ENCODE data around the gene HELT.
"Not testable (repeated sequence)": the region's sequence is repeated elsewhere in the genome, so short reads cannot be mapped to it uniquely, and the experiment has no call there.

Gene HELT

GRCh38 chr4:184991860-184992259, 26.4 kb upstream of the HELT start:
- H3K36me3 ChIP-seq (ENCODE audit: insufficient read depth, low read length): no peaks in the 10 kb centered on the region
- H3K9me3 ChIP-seq (ENCODE audit: control insufficient read depth, insufficient read depth, low read length): no peaks in the 10 kb centered on the region
- no peaks in the 10 kb centered on the region for H3K4me1 ChIP-seq (ENCODE audit: insufficient read depth, low read length)
- H3K9ac ChIP-seq (ENCODE audit: low read depth, low read length): no peak overlapping the region

GRCh38 chr4:184992422-184992821, 25.9 kb upstream of the HELT start:
- H3K4me1 ChIP-seq (ENCODE audit: insufficient read depth, low read length): no peaks in the 10 kb centered on the region
- no peaks in the 10 kb centered on the region for H3K9me3 ChIP-seq (ENCODE audit: control insufficient read depth, insufficient read depth, low read length)
- H3K9ac ChIP-seq (ENCODE audit: low read depth, low read length): no peak overlapping the region
- no peaks in the 10 kb centered on the region for H3K36me3 ChIP-seq (ENCODE audit: insufficient read depth, low read length)

GRCh38 chr4:184993247-184993646, 25.0 kb upstream of the HELT start:
- H3K4me1 ChIP-seq (ENCODE audit: insufficient read depth, low read length): no peaks in the 10 kb centered on the region
- H3K9ac ChIP-seq (ENCODE audit: low read depth, low read length): no peak overlapping the region
- H3K36me3 ChIP-seq (ENCODE audit: insufficient read depth, low read length): no peaks in the 10 kb centered on the region
- H3K9me3 ChIP-seq (ENCODE audit: control insufficient read depth, insufficient read depth, low read length): no peaks in the 10 kb centered on the region

DNA sequence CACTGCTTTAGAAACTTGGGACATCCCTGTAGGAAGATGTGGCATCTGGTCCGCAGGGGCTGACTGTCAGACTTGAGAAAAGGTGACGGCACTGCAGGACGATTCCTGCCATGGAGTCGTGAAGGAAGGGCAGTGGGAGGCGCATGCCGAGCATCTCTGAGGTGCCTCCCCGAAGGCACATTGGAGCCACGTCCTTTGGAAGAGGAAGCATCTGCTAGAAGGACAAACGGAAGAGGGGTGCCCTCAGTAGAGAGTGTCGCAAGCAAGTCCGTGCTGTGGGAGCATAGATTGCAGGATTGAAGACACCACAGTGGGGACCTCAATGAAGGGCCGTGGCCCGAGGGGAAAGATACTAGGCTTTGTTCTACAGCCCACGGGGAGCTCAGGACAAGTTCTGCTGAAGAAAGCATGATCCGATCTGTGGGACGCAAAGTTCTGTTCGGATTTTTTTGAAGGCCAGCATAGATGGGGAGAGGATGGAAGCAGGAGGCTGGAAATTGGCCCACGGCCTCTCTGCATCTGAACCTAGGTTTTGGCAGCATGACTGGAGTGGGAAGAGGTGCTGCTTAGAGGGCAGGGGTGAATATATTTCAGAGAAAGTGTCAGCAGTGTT, 24.2 kb upstream of the HELT start:
- Histone ChIP-seq H3K9me3 (ENCODE audit: control insufficient read depth, insufficient read depth, low read length) (no peaks in the 10 kb centered on the region), H3K36me3 (ENCODE audit: insufficient read depth, low read length) (no peaks in the 10 kb centered on the region), H3K4me1 (ENCODE audit: insufficient read depth, low read length) (no peaks in the 10 kb centered on the region), H3K9ac (ENCODE audit: low read depth, low read length) (no peak overlapping the region)

GRCh38 chr4:184994623-184995010, 23.7 kb upstream of the HELT start:
- Histone ChIP-seq H3K4me1 (ENCODE audit: insufficient read depth, low read length) (no peaks in the 10 kb centered on the region), H3K9me3 (ENCODE audit: control insufficient read depth, insufficient read depth, low read length) (no peaks in the 10 kb centered on the region), H3K9ac (ENCODE audit: low read depth, low read length) (no peak overlapping the region), H3K36me3 (ENCODE audit: insufficient read depth, low read length) (no peaks in the 10 kb centered on the region)

GRCh38 chr4:184997656-184998055, 20.6 kb upstream of the HELT start:
- H3K9ac ChIP-seq (ENCODE audit: low read depth, low read length); H3K36me3 ChIP-seq (ENCODE audit: insufficient read depth, low read length); H3K4me1 ChIP-seq (ENCODE audit: insufficient read depth, low read length); H3K9me3 ChIP-seq (ENCODE audit: control insufficient read depth, insufficient read depth, low read length): not testable (repeated sequence)

DNA sequence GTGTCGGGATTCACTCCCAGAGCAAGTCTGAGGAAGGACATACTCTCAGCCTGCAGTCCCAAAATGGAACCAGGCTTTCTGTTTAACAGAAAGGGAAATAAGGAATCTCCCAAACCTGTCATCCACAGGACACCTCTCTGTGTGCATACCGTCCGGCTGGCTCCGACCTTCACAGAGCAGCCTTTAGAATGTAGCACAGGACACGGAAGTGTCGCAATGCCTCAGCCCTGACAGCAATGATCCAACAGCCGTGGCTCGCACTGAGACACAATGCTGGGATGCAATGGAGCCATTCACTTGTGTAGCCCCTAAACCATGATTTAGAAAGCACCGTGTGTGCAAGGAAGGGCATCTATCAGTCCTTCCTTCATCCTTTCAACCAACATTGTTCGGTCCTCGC, 15.5 kb upstream of the HELT start:
- Histone ChIP-seq H3K9ac (ENCODE audit: low read depth, low read length) (no peak overlapping the region), H3K4me1 (ENCODE audit: insufficient read depth, low read length) (no peaks in the 10 kb centered on the region), H3K9me3 (ENCODE audit: control insufficient read depth, insufficient read depth, low read length) (no peaks in the 10 kb centered on the region), H3K36me3 (ENCODE audit: insufficient read depth, low read length) (no peaks in the 10 kb centered on the region)

DNA sequence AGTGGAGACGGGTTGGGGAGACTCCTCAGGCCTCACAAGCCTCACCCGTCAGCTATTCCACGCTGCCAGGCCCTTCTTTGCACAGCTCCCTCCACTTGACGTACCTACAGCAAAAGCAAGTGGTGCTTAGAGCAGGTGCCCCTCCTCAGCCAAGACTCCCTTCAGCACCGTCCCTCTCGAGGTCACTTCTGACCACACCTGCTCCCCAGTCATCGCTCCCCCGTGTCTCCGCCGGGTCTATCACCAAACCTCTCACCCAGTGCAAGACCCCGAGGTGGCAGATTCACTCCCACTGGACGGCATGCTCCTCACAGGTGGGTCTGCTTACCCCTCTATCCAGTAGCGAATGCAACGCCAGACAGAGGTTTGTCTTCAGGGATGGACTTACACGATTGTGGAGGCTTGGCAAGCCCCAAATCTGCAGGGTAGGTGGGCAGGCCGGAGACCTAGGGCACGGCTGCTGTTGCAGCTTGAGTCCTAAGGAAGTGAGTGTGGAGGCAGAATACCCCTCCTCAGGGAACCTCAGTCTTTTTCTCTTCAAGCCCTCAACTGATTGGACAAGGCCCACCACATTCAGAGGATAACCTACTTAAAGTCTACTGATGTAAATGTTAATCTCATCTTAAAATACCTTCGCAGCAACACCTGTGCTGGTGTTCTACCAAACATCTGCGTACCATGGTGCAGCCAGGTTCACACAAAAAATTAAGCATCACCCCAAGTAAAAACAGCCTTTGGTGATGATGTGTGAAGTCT, 14.5 kb upstream of the HELT start:
- no peaks in the 10 kb centered on the region for H3K36me3 ChIP-seq (ENCODE audit: insufficient read depth, low read length)
- no peaks in the 10 kb centered on the region for H3K4me1 ChIP-seq (ENCODE audit: insufficient read depth, low read length)
- no peaks in the 10 kb centered on the region for H3K9me3 ChIP-seq (ENCODE audit: control insufficient read depth, insufficient read depth, low read length)
- H3K9ac ChIP-seq (ENCODE audit: low read depth, low read length): no peak overlapping the region

GRCh38 chr4:185004562-185005218, 13.6 kb upstream of the HELT start:
- H3K9me3 ChIP-seq (ENCODE audit: control insufficient read depth, insufficient read depth, low read length): no peaks in the 10 kb centered on the region
- H3K9ac ChIP-seq (ENCODE audit: low read depth, low read length): peak overlapping the region; percentile 54; the same call in 1 of the 2 replicates
- no peaks in the 10 kb centered on the region for H3K4me1 ChIP-seq (ENCODE audit: insufficient read depth, low read length)
- H3K36me3 ChIP-seq (ENCODE audit: insufficient read depth, low read length): no peaks in the 10 kb centered on the region

DNA sequence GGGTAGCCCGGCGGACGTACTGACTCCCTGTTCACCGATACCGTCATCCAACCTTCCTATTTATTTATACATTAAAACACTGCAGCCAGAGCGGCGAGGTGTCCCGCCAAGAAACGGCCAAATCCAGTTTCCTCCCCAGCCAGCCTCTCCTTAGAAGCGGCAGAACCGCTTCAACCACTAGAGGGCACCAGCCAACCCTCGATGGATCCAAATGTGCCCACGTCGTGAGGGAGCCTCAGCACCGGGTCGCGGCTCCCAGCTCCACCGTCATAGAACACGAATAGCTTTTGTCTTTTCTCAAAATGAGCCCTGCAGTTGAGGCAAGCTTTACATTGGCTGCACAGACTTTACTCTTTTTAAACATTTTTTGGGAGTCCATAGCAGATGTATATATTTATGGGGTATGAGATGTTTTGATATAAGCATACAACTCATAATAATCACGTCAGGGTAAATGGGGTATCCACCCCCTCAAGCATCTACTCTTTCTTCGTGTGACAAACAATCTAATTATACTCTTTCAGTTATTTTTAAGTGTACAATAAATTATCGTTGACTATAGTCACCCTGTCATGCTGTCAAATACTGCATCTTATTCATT, 13.0 kb upstream of the HELT start:
- Histone ChIP-seq H3K9me3 (ENCODE audit: control insufficient read depth, insufficient read depth, low read length) (no peaks in the 10 kb centered on the region), H3K9ac (ENCODE audit: low read depth, low read length) (peak overlapping the region; percentile 54; the same call in 1 of the 2 replicates), H3K4me1 (ENCODE audit: insufficient read depth, low read length) (no peaks in the 10 kb centered on the region), H3K36me3 (ENCODE audit: insufficient read depth, low read length) (no peaks in the 10 kb centered on the region)

DNA sequence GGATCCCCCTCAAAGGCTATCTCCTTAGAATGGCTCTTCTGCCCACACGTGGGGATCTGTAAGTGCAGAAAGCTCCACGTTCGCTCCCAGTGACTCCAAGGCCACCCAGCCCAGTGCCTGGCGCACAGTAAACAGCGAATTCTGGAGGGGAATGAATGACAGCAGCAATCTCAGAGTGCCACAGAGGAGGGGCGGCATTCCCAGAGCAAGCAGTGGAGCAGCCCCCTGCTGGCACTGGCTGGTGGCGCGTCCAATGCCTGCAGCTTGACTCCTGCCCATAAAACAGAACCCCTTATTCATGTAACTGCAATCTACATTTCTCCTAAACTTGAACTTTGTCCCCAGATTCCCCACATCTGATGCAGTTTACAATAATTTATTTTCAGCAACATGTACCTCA, 6.9 kb upstream of the HELT start:
- Histone ChIP-seq H3K9me3 (ENCODE audit: control insufficient read depth, insufficient read depth, low read length) (no peaks in the 10 kb centered on the region), H3K4me1 (ENCODE audit: insufficient read depth, low read length) (peaks cover 6% of the 10 kb centered on the region), H3K9ac (ENCODE audit: low read depth, low read length) (no peak overlapping the region), H3K36me3 (ENCODE audit: insufficient read depth, low read length) (no peaks in the 10 kb centered on the region)

DNA sequence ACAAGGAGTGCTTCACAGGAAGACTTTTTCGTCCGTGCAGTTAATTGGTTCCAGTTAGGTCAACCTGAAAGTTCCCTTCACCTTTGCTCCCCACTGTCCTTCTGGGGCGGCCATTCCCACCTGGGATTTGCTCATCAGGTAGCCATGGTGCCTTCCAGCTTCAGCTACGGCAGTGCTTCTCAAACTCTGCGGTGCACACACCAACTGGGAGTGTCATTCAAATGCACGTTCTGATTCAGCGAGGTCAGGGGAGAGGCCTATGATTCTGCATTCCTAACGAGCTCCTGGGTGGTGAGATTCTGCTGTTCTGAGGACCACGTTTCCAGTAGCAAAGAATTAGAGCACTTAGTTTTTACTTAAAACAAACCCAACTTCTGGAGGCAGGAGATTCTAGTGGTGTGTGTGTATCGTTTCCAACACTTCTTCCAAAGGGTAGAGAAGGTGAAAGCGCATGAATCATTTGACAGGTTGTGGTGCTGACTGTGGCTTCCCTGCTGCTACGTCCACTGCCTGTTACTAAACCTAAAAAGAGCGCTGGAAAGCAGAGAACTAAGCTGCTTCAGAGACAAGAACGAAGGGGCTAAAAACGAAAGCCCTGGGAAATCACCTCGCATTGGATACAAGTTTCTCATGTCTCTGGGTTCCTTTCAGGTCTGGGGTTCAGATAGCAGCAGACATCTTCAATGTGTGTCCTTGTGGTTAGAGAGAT, 4.7 kb upstream of the HELT start:
- no peaks in the 10 kb centered on the region for H3K36me3 ChIP-seq (ENCODE audit: insufficient read depth, low read length)
- H3K4me1 ChIP-seq (ENCODE audit: insufficient read depth, low read length): peaks cover 6% of the 10 kb centered on the region
- no peaks in the 10 kb centered on the region for H3K9me3 ChIP-seq (ENCODE audit: control insufficient read depth, insufficient read depth, low read length)
- H3K9ac ChIP-seq (ENCODE audit: low read depth, low read length): no peak overlapping the region

DNA sequence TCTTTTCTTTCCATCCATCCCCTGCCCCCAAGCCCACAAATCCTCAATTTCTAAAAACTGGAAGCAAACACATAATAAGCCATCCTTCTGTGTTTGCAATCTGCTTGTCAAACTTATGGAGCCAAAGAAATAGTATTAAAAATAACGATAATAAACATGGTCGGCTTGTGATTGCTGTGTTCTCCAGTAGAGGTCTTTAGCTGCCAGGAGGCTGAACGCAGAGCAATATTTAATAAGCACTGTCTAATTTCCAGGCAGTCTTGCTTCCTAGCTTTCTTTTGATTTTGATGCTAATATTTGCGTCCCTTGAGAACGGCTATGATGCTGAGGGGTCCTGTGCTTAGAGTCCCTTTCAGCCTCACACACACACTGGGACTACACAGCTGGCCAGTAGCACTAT, 3.2 kb upstream of the HELT start:
- Histone ChIP-seq H3K9me3 (ENCODE audit: control insufficient read depth, insufficient read depth, low read length) (no peaks in the 10 kb centered on the region), H3K9ac (ENCODE audit: low read depth, low read length) (no peak overlapping the region), H3K4me1 (ENCODE audit: insufficient read depth, low read length) (peaks cover 6% of the 10 kb centered on the region), H3K36me3 (ENCODE audit: insufficient read depth, low read length) (no peaks in the 10 kb centered on the region)

Data from ES-I3 (cell line).